GM12878 (cell line): ENCODE measurements around the gene ZNF311. TPM values are rescaled to one million over a fixed set of nuclear protein-coding genes. Genes with fewer than 3 reads are reported as not detected.

Experiments used
- ATAC-seq: fragments of 200-7000 bp; cut with Tn5 transposase; 3 replicates; pipeline ENCODE4 v1.9.1; 2020; ENCODE audit warnings: mild to moderate bottlenecking, moderate library complexity
- BruUV-seq: library from RNA; stranded (reverse); fragments of 400-500 nt; replicated peaks from 2 replicates; lab custom pipeline; 2021; lab: Mats Ljungman, UMichigan
- CTCF ChIA-PET: fragments of 300-600 bp; sonication (Branson Sonifier 250); formaldehyde crosslinking; extraction: SDS; loops from one replicate; lab custom pipeline; 2021; ENCODE audit warnings: inconsistent platforms; lab: Yijun Ruan, JAX
- POLR2A ChIA-PET: fragments of 350-600 bp; formaldehyde crosslinking; extraction: SDS; loops from one replicate; lab custom pipeline; 2021; ENCODE audit warnings: inconsistent platforms; lab: Charles Lee
- RAD21 ChIA-PET: fragments of 300-600 bp; sonication (Branson Sonifier 250); formaldehyde crosslinking; loops from one replicate; lab custom pipeline; 2023; ENCODE audit warnings: antibody characterized with exemption; ENCODE audit not compliant: unreplicated experiment; lab: Charles Lee
- SMC1A ChIA-PET: fragments of 300-600 bp; sonication (Branson Sonifier 250); formaldehyde crosslinking; loops from one replicate; lab custom pipeline; 2023; ENCODE audit not compliant: unreplicated experiment, uncharacterized antibody; lab: Charles Lee
- DNase-seq: peaks from one replicate; pipeline ENCODE4 v3.0.0-alpha.2; 2011; ENCODE audit warnings: low read depth, low spot score
- FAIRE-seq: peaks from 3 replicates; lab custom pipeline; 2011; peaks lifted over from hg19 to GRCh38; lab: Jason Lieb, UNC
- H2AFZ ChIP-seq: 2 replicates; pipeline ENCODE4 v1.6.0; 2011; ENCODE audit warnings: low read depth, low read length, control low read depth; ENCODE audit not compliant: control insufficient read depth
- H3K27ac ChIP-seq: 2 replicates; pipeline ENCODE4 v1.5.1; 2011; ENCODE audit warnings: control low read depth; ENCODE audit not compliant: control insufficient read depth, insufficient read depth
- H3K27me3 ChIP-seq, 2 experiments: replicated peaks in 1 of 2; 2 replicates each; pipeline versions ENCODE4 v1.6.0 to v1.6.1; 2011; ENCODE audit warnings: low read length in 1 of 2; ENCODE audit not compliant: control insufficient read depth in 2 of 2, insufficient read depth in 2 of 2
- H3K36me3 ChIP-seq, 2 experiments: 2 replicates each; pipeline ENCODE4 v1.5.1; 2011; ENCODE audit warnings: low read length in 1 of 2; ENCODE audit not compliant: control insufficient read depth in 2 of 2, insufficient read depth in 2 of 2
- H3K4me1 ChIP-seq: 2 replicates; pipeline ENCODE4 v1.6.1; 2011; ENCODE audit warnings: mild to moderate bottlenecking, low read length, moderate library complexity, mixed read lengths; ENCODE audit not compliant: control insufficient read depth, insufficient read depth
- H3K4me2 ChIP-seq: 2 replicates; pipeline ENCODE4 v1.6.0; 2011; ENCODE audit warnings: control low read depth; ENCODE audit not compliant: control insufficient read depth, insufficient read depth
- H3K4me3 ChIP-seq: fragments of 200-600 bp; sonication (generic); 2 replicates; pipeline ENCODE4 v1.5.1; 2016
- H3K79me2 ChIP-seq: 2 replicates; pipeline ENCODE4 v1.6.0; 2011; ENCODE audit warnings: low read length; ENCODE audit not compliant: control insufficient read depth, insufficient read depth
- H3K9ac ChIP-seq: 2 replicates; pipeline ENCODE4 v1.8.0; 2011; ENCODE audit warnings: low read length, control low read depth, mixed read lengths; ENCODE audit not compliant: control insufficient read depth, insufficient read depth
- H3K9me3 ChIP-seq: replicated peaks from 3 replicates; pipeline ENCODE4 v1.5.1; 2011; ENCODE audit warnings: mild to moderate bottlenecking, low read length; ENCODE audit not compliant: control insufficient read depth, insufficient read depth
- H4K20me1 ChIP-seq: 2 replicates; pipeline ENCODE4 v1.6.0; 2011; ENCODE audit not compliant: control insufficient read depth, insufficient read depth
- CTCF ChIP-seq, 3 experiments: IDR thresholded peaks in 2 of 3; conservative IDR thresholded peaks in 1 of 3; 2 replicates each; pipeline ENCODE4 v1.5.1; 2011; ENCODE audit warnings: low read depth in 3 of 3, low read length in 3 of 3, mild to moderate bottlenecking in 3 of 3, control low read depth in 2 of 3, moderate library complexity in 2 of 3, inconsistent platforms in 1 of 3, mixed read lengths in 1 of 3; ENCODE audit not compliant: control insufficient read depth in 2 of 3, insufficient read depth in 1 of 3; ENCODE audit errors: extremely low read depth in 1 of 3
- DPF2 ChIP-seq: fragments of 450-650 bp; IDR thresholded peaks from 2 replicates; pipeline ENCODE4 v1.6.1; 2017; ENCODE audit warnings: mild to moderate bottlenecking
- EP300 ChIP-seq, 2 experiments: fragments of 150-350 bp in 1 of 2; IDR thresholded peaks; 2 replicates each; pipeline ENCODE4 v1.6.1; 2011 to 2012; ENCODE audit warnings: low read depth in 2 of 2, low read length in 2 of 2, borderline replicate concordance in 1 of 2, improper control_type of control experiment in 1 of 2, inconsistent platforms in 1 of 2; ENCODE audit not compliant: control insufficient read depth in 1 of 2
- HDGF ChIP-seq: fragments of 450-650 bp; IDR thresholded peaks from 2 replicates; pipeline ENCODE4 v1.6.1; 2016; ENCODE audit warnings: antibody characterized with exemption
- NR2F1 ChIP-seq: fragments of 450-650 bp; conservative IDR thresholded peaks from 2 replicates; pipeline ENCODE4 v1.6.1; 2017; ENCODE audit warnings: mild to moderate bottlenecking
- PAX8 ChIP-seq: fragments of 450-650 bp; IDR thresholded peaks from 2 replicates; pipeline ENCODE4 v1.6.1; 2017; ENCODE audit warnings: mild to moderate bottlenecking, moderate library complexity
- REST ChIP-seq: IDR thresholded peaks from 2 replicates; pipeline ENCODE4 v1.6.1; 2012; ENCODE audit warnings: mild to moderate bottlenecking, low read depth, low read length
- SMC3 ChIP-seq: IDR thresholded peaks from 2 replicates; pipeline ENCODE4 v1.6.1; 2011; ENCODE audit warnings: low read length, improper control_type of control experiment, borderline replicate concordance
- STAT1 ChIP-seq: fragments of 450-650 bp; conservative IDR thresholded peaks from 2 replicates; pipeline ENCODE4 v1.6.1; 2014; ENCODE audit warnings: antibody characterized with exemption, mild to moderate bottlenecking
- TCF7 ChIP-seq: IDR thresholded peaks from 2 replicates; pipeline ENCODE4 v1.6.1; 2014; ENCODE audit warnings: antibody characterized with exemption, borderline replicate concordance
- USF1 ChIP-seq: IDR thresholded peaks from 2 replicates; pipeline ENCODE4 v1.6.1; 2011; ENCODE audit warnings: borderline replicate concordance, low read depth, mild to moderate bottlenecking, moderate library complexity, mixed read lengths, low read length; ENCODE audit not compliant: insufficient read depth; ENCODE audit errors: extremely low read length
- YBX1 ChIP-seq: fragments of 450-650 bp; IDR thresholded peaks from 2 replicates; pipeline ENCODE4 v1.6.1; 2016; ENCODE audit warnings: antibody characterized with exemption
- ZNF274 ChIP-seq: IDR thresholded peaks from one replicate; pipeline ENCODE4 v1.8.0; 2011; ENCODE audit not compliant: insufficient read length, insufficient read depth
- WGBS: methylation state at CpG from one replicate; pipeline ENCODE4 v1.1.6; 2016; ENCODE audit warnings: low lambda C conversion rate; ENCODE audit not compliant: insufficient replicate concordance, insufficient coverage; ENCODE audit errors: missing lambda C conversion rate; 5-methylcytosine and 5-hydroxymethylcytosine counted together
- in situ Hi-C: fragments of 300-500 bp; cut with MboI; formaldehyde crosslinking; loops from 9 replicates; pipeline ENCODE4 v1.14.3; 2018; ENCODE audit warnings: mixed read lengths
- intact Hi-C: fragments of 100-400 bp; cut with micrococcal nuclease; formaldehyde crosslinking; loops from one replicate; pipeline ENCODE4 v1.14.2; 2022; ENCODE audit not compliant: unreplicated experiment
- polyA plus RNA-seq, 11 experiments: library from polyadenylated mRNA; depleted of rRNA in 4 of 11; unstranded in 6 of 11; stranded (reverse) in 5 of 11; fragments of >200 nt; fragmentation: Nextera tagmentation in 4 of 11; fragmentation: Illumina TruSeq in 1 of 11; extraction: Ambion mirVana in 4 of 11; extraction: Trizol in 1 of 11; gene quantifications; 1 replicate in 1 of 11; 2 replicates in 10 of 11; pipeline versions ENCODE4 v1.2.1 to v1.2.3, GENCODE V29; 2011 to 2016; ENCODE audit warnings: inconsistent platforms in 2 of 11, missing spikeins in 2 of 11, low read depth in 1 of 11
- total RNA-seq, 4 experiments: library from RNA; depleted of rRNA in 3 of 4; stranded (reverse); fragments of >200 nt in 3 of 4; fragmentation: Illumina TruSeq in 1 of 4; extraction: Trizol in 1 of 4; gene quantifications; 2 replicates each; pipeline versions ENCODE4 v1.2.1 to v1.2.3, GENCODE V29; 2013 to 2021

The ZNF311 gene
- total and polyA plus RNA-seq, 10 of the 15 experiments (the other 5 are each of a cell fraction or from before 2014, with no cell fraction given): 0.07 TPM; not detected in 9

- no peak overlapping the region for H3K27ac ChIP-seq
- DNase-seq: no peak
- RAD21 ChIA-PET: no interaction called here
- H3K9me3 ChIP-seq: no peaks in the 10 kb centered on the region; the same call in 2 of the 3 replicates
- no TSS peak for BruUV-seq
- no peak overlapping the region for H3K9ac ChIP-seq
- intact Hi-C loops: no loop called here
- H3K79me2 ChIP-seq: no peaks in the 10 kb centered on the region
- POLR2A ChIA-PET: no interaction called here
- 8% methylated on average over 4 of the region's 4 CpGs for WGBS
- CTCF ChIA-PET: no interaction called here
- H4K20me1 ChIP-seq: no peaks in the 10 kb centered on the region
- H2AFZ ChIP-seq: no peak overlapping the region
- H3K27me3 ChIP-seq: no peaks in the 10 kb centered on the region
- SMC1A ChIA-PET: no interaction called here
- no peak overlapping the region for H3K4me2 ChIP-seq
- H3K4me3 ChIP-seq: no peak overlapping the region
- TF ChIP-seq DPF2 (no peak), ZNF274 (no peak), HDGF (no peak)
- in situ Hi-C loops: no loop called here
- no peaks in the 10 kb centered on the region for H3K36me3 ChIP-seq
- FAIRE-seq: no peak
- ATAC-seq: no peak
- no peaks in the 10 kb centered on the region for H3K4me1 ChIP-seq
These were observed 36.6 kb downstream of the ZNF311 start for GRCh38 chr6:28968476-28968875.

GRCh38 chr6:28965706-28966105 is 39.4 kb downstream of the ZNF311 start:
- FAIRE-seq: no peak
- TF ChIP-seq HDGF: no peak
- no peak for TF ChIP-seq TCF7
- no peak for TF ChIP-seq USF1
- TF ChIP-seq EP300 (IDR thresholded peaks at IDR 0.05; ENCODE audit: borderline replicate concordance in 1 of 2, control insufficient read depth in 1 of 2, low read depth in 2 of 2, low read length in 2 of 2): no peak
- no peak for TF ChIP-seq PAX8
- TF ChIP-seq SMC3: no peak
- TF ChIP-seq STAT1: no peak
- TF ChIP-seq CTCF (IDR thresholded peaks at IDR 0.05 in 2 of 3, conservative IDR thresholded peaks at IDR 0.05 in 1 of 3; ENCODE audit: control insufficient read depth in 2 of 3, extremely low read depth in 1 of 3, insufficient read depth in 1 of 3, low read depth in 3 of 3, low read length in 3 of 3): no peak
- no peak for TF ChIP-seq REST
- TF ChIP-seq YBX1: no peak
- no peak for TF ChIP-seq NR2F1

More at GRCh38 chr6:28965706-28966105, 39.4 kb downstream of the ZNF311 start:
- no peaks in the 10 kb centered on the region; the same call in 2 of the 3 replicates for H3K9me3 ChIP-seq
- no peak overlapping the region for H3K4me3 ChIP-seq
- ChIA-PET CTCF (no interaction called here), RAD21 (no interaction called here), POLR2A (no interaction called here), SMC1A (no interaction called here)
- no peak overlapping the region for H2AFZ ChIP-seq
- H3K4me1 ChIP-seq: no peaks in the 10 kb centered on the region
- 50% methylated on average over 2 of the region's 2 CpGs for WGBS
- no peaks in the 10 kb centered on the region for H3K79me2 ChIP-seq
- no peak overlapping the region for H3K4me2 ChIP-seq
- BruUV-seq: no TSS peak
- in situ Hi-C loops (no loop called here), intact Hi-C loops (no loop called here)
- no peaks in the 10 kb centered on the region for H4K20me1 ChIP-seq
- no peaks in the 10 kb centered on the region for H3K27me3 ChIP-seq
- no peak overlapping the region for H3K27ac ChIP-seq
- DNase-seq: no peak
- H3K9ac ChIP-seq: no peak overlapping the region
- ATAC-seq: no peak
- no peaks in the 10 kb centered on the region for H3K36me3 ChIP-seq
